Astrocyte (in vitro differentiated cells and primary cell): ENCODE results near the gene CCDC116.
A peak's percentile ranks its signal among the peaks of the same experiment; 100 is the strongest.

Experiments
- CTCF ChIP-seq: IDR thresholded peaks from 2 replicates; pipeline ENCODE4 v1.5.1; 2011; ENCODE audit warnings: low read depth, mild to moderate bottlenecking, inconsistent platforms, low read length, moderate library complexity; ENCODE audit not compliant: insufficient read depth
- EZH2 ChIP-seq: IDR thresholded peaks from 2 replicates; pipeline ENCODE4 v1.6.1; 2012; ENCODE audit warnings: mild to moderate bottlenecking, low read length, inconsistent platforms; ENCODE audit not compliant: insufficient read depth

DNA sequence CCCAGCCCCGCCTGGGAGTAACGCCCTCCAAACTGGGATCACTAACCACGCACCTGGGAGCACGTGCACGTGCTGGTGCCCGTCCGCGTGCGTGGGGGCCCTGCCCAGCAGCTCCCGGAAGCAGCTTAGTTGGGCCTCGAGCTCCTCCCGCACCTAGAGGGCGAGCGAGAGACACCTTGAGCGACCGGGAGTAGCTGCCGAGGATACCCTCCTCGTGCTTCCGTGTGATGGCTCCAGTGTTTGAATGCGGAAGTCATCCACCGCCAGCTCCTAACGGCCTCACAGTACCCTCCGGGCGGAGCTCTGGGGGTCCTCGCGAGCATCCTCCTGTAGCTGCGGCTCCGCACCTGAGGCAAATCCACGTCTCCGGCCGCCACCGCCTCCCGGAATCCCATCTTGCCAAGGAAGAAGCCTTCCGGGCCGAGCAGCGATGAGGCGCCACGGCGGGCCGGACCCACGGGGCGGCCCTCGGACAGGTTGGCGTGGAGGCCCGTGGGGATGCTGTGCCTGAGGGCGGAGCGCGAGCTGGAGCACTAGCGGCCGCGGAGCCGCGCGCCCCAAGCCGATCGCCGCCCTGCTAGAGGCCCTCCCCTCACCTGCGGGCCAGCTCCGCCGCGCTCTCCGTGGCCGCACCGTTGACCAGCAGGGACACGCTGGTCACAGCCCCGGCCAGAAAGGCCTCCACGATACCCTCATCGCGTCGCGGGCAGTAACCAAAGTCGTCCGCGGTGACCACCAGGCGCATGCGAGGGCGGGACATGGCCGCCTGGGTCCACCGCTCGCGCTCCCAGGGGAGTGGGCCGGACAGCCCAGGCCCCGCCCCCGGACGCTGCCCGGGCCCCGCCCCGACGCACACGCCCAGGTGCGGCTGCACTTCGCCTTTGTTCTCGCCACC, 3.1 kb upstream of the CCDC116 start, which contains the start of gene YDJC:
- peak; percentile 26 for TF ChIP-seq CTCF
- no peak for TF ChIP-seq EZH2
